ENCODE data around the gene CPLX1.

GRCh38 chr4:763922-764321 lies 62.0 kb downstream of the CPLX1 start:
- TF ChIP-seq ELF4 (IDR thresholded peaks at IDR 0.05) (no peak), PKNOX1 (IDR thresholded peaks at IDR 0.05) (no peak), FOXM1 (IDR thresholded peaks at IDR 0.05; ENCODE audit: borderline replicate concordance) (no peak)

Data from HEK293T (cell line).